Measurements from ENCODE around the gene MAP7D1.
A peak's percentile ranks its signal among the peaks of the same experiment; 100 is the strongest.
"Not testable (repeated sequence)": the region's sequence is repeated elsewhere in the genome, so short reads cannot be mapped to it uniquely, and the experiment has no call there.

MAP7D1 gene

GRCh38 chr1:36154335-36154734 lies 1.6 kb upstream of the MAP7D1 start:
- peaks cover 37% of the 10 kb centered on the region for H3K4me1 ChIP-seq (ENCODE audit: control insufficient read depth, insufficient read depth, low read length)
- H3K9me3 ChIP-seq (ENCODE audit: control insufficient read depth, insufficient read depth, low read length), result no peaks in the 10 kb centered on the region
- H3K27ac ChIP-seq (ENCODE audit: low read depth, low read length), result no peak overlapping the region
- peaks cover 33% of the 10 kb centered on the region for H3K27me3 ChIP-seq (ENCODE audit: control insufficient read depth, insufficient read depth, low read length)
- no peak overlapping the region for H3K4me3 ChIP-seq (ENCODE audit: low read depth, low read length)
- no peaks in the 10 kb centered on the region for H3K36me3 ChIP-seq (ENCODE audit: control insufficient read depth, insufficient read depth, low read length)
- no peak overlapping the region for H3K9ac ChIP-seq (ENCODE audit: low read depth, low read length)

GRCh38 chr1:36154765-36155407 lies 1.1 kb upstream of the MAP7D1 start:
- H3K4me3 ChIP-seq (ENCODE audit: low read depth, low read length), result peak overlapping the region; percentile 89
- peaks cover 33% of the 10 kb centered on the region for H3K27me3 ChIP-seq (ENCODE audit: control insufficient read depth, insufficient read depth, low read length)
- H3K9ac ChIP-seq (ENCODE audit: low read depth, low read length), result no peak overlapping the region
- peak overlapping the region; percentile 89 for H3K27ac ChIP-seq (ENCODE audit: low read depth, low read length)
- H3K9me3 ChIP-seq (ENCODE audit: control insufficient read depth, insufficient read depth, low read length), result no peaks in the 10 kb centered on the region
- peaks cover 35% of the 10 kb centered on the region for H3K4me1 ChIP-seq (ENCODE audit: control insufficient read depth, insufficient read depth, low read length)
- H3K36me3 ChIP-seq (ENCODE audit: control insufficient read depth, insufficient read depth, low read length), result no peaks in the 10 kb centered on the region

- Histone ChIP-seq H3K9me3 (ENCODE audit: control insufficient read depth, insufficient read depth, low read length) (no peaks in the 10 kb centered on the region), H3K27ac (ENCODE audit: low read depth, low read length) (peak overlapping the region; percentile 89), H3K4me3 (ENCODE audit: low read depth, low read length) (peak overlapping the region; percentile 89), H3K36me3 (ENCODE audit: control insufficient read depth, insufficient read depth, low read length) (no peaks in the 10 kb centered on the region), H3K27me3 (ENCODE audit: control insufficient read depth, insufficient read depth, low read length) (peaks cover 31% of the 10 kb centered on the region), H3K4me1 (ENCODE audit: control insufficient read depth, insufficient read depth, low read length) (peaks cover 28% of the 10 kb centered on the region), H3K9ac (ENCODE audit: low read depth, low read length) (peak overlapping the region; percentile 44; the same call in 1 of the 2 replicates)
Measured at GRCh38 chr1:36156329-36157114, 562 bp downstream of the MAP7D1 start.

GRCh38 chr1:36157115-36157903 lies 1.3 kb downstream of the MAP7D1 start:
- peaks cover 26% of the 10 kb centered on the region for H3K4me1 ChIP-seq (ENCODE audit: control insufficient read depth, insufficient read depth, low read length)
- no peaks in the 10 kb centered on the region for H3K36me3 ChIP-seq (ENCODE audit: control insufficient read depth, insufficient read depth, low read length)
- H3K27me3 ChIP-seq (ENCODE audit: control insufficient read depth, insufficient read depth, low read length), result peaks cover 26% of the 10 kb centered on the region
- H3K4me3 ChIP-seq (ENCODE audit: low read depth, low read length), result peak overlapping the region; percentile 89
- H3K9ac ChIP-seq (ENCODE audit: low read depth, low read length), result peak overlapping the region; percentile 46; the same call in 1 of the 2 replicates
- H3K27ac ChIP-seq (ENCODE audit: low read depth, low read length), result peak overlapping the region; percentile 89
- H3K9me3 ChIP-seq (ENCODE audit: control insufficient read depth, insufficient read depth, low read length), result no peaks in the 10 kb centered on the region

GRCh38 chr1:36157973-36158826 lies 2.2 kb downstream of the MAP7D1 start:
- no peak overlapping the region for H3K27ac ChIP-seq (ENCODE audit: low read depth, low read length)
- peaks cover 26% of the 10 kb centered on the region for H3K4me1 ChIP-seq (ENCODE audit: control insufficient read depth, insufficient read depth, low read length)
- no peaks in the 10 kb centered on the region for H3K36me3 ChIP-seq (ENCODE audit: control insufficient read depth, insufficient read depth, low read length)
- H3K9ac ChIP-seq (ENCODE audit: low read depth, low read length), result no peak overlapping the region
- H3K9me3 ChIP-seq (ENCODE audit: control insufficient read depth, insufficient read depth, low read length), result no peaks in the 10 kb centered on the region
- H3K4me3 ChIP-seq (ENCODE audit: low read depth, low read length), result peak overlapping the region; percentile 89; the same call in 1 of the 2 replicates
- peaks cover 20% of the 10 kb centered on the region for H3K27me3 ChIP-seq (ENCODE audit: control insufficient read depth, insufficient read depth, low read length)

- H3K36me3 ChIP-seq (ENCODE audit: control insufficient read depth, insufficient read depth, low read length); H3K4me3 ChIP-seq (ENCODE audit: low read depth, low read length); H3K27ac ChIP-seq (ENCODE audit: low read depth, low read length); H3K9me3 ChIP-seq (ENCODE audit: control insufficient read depth, insufficient read depth, low read length); H3K9ac ChIP-seq (ENCODE audit: low read depth, low read length): not testable (repeated sequence)
- H3K4me1 ChIP-seq (ENCODE audit: control insufficient read depth, insufficient read depth, low read length), result peaks cover 26% of the 10 kb centered on the region
- peaks cover 14% of the 10 kb centered on the region for H3K27me3 ChIP-seq (ENCODE audit: control insufficient read depth, insufficient read depth, low read length)
Measured at GRCh38 chr1:36158827-36159252, 2.9 kb downstream of the MAP7D1 start.

GRCh38 chr1:36159614-36160387 lies 3.8 kb downstream of the MAP7D1 start:
- Histone ChIP-seq H3K27ac (ENCODE audit: low read depth, low read length) (no peak overlapping the region), H3K4me3 (ENCODE audit: low read depth, low read length) (no peak overlapping the region), H3K27me3 (ENCODE audit: control insufficient read depth, insufficient read depth, low read length) (peaks cover 4% of the 10 kb centered on the region), H3K9ac (ENCODE audit: low read depth, low read length) (no peak overlapping the region), H3K4me1 (ENCODE audit: control insufficient read depth, insufficient read depth, low read length) (peaks cover 23% of the 10 kb centered on the region), H3K9me3 (ENCODE audit: control insufficient read depth, insufficient read depth, low read length) (no peaks in the 10 kb centered on the region), H3K36me3 (ENCODE audit: control insufficient read depth, insufficient read depth, low read length) (no peaks in the 10 kb centered on the region)

- Histone ChIP-seq H3K9me3 (ENCODE audit: control insufficient read depth, insufficient read depth, low read length) (no peaks in the 10 kb centered on the region), H3K27ac (ENCODE audit: low read depth, low read length) (peak overlapping the region; percentile 91), H3K4me1 (ENCODE audit: control insufficient read depth, insufficient read depth, low read length) (peaks cover 17% of the 10 kb centered on the region), H3K27me3 (ENCODE audit: control insufficient read depth, insufficient read depth, low read length) (no peaks in the 10 kb centered on the region), H3K9ac (ENCODE audit: low read depth, low read length) (peak overlapping the region; percentile 76; the same call in 1 of the 2 replicates), H3K36me3 (ENCODE audit: control insufficient read depth, insufficient read depth, low read length) (no peaks in the 10 kb centered on the region), H3K4me3 (ENCODE audit: low read depth, low read length) (peak overlapping the region; percentile 56; the same call in 1 of the 2 replicates)
Measured at GRCh38 chr1:36160388-36160948, 4.5 kb downstream of the MAP7D1 start.

GRCh38 chr1:36160949-36161485 lies 5.1 kb downstream of the MAP7D1 start:
- Histone ChIP-seq H3K9ac (ENCODE audit: low read depth, low read length) (peak overlapping the region; percentile 76), H3K4me3 (ENCODE audit: low read depth, low read length) (peak overlapping the region; percentile 56), H3K27ac (ENCODE audit: low read depth, low read length) (peak overlapping the region; percentile 91), H3K9me3 (ENCODE audit: control insufficient read depth, insufficient read depth, low read length) (no peaks in the 10 kb centered on the region), H3K4me1 (ENCODE audit: control insufficient read depth, insufficient read depth, low read length) (peaks cover 16% of the 10 kb centered on the region), H3K36me3 (ENCODE audit: control insufficient read depth, insufficient read depth, low read length) (no peaks in the 10 kb centered on the region), H3K27me3 (ENCODE audit: control insufficient read depth, insufficient read depth, low read length) (no peaks in the 10 kb centered on the region)
